ENCODE data around the gene ECT2.

The ECT2 gene

GRCh38 chr3:172746475-172746874, 4.1 kb upstream of the ECT2 start:
- DNase-seq (ENCODE audit: low read depth) = peak; percentile 45

- DNase-seq (ENCODE audit: low read depth) = peak; percentile 97
These were observed 1.1 kb upstream of the ECT2 start for GRCh38 chr3:172749230-172749965.

- DNase-seq (ENCODE audit: low read depth) = no peak
These were observed 508 bp upstream of the ECT2 start for GRCh38 chr3:172750069-172750367.

- peak; percentile 53 for DNase-seq (ENCODE audit: low read depth)
These were observed 714 bp downstream of the ECT2 start for GRCh38 chr3:172751175-172751704.

GRCh38 chr3:172752651-172753050, 2.1 kb downstream of the ECT2 start:
- no peak for DNase-seq (ENCODE audit: low read depth)

- DNase-seq (ENCODE audit: low read depth) = no peak
These were observed 2.6 kb downstream of the ECT2 start for GRCh38 chr3:172753125-172753524.

GRCh38 chr3:172760416-172760815, 9.9 kb downstream of the ECT2 start:
- DNase-seq (ENCODE audit: low read depth) = peak; percentile 70

GRCh38 chr3:172766241-172766640, 15.7 kb downstream of the ECT2 start:
- DNase-seq (ENCODE audit: low read depth) = no peak

- no peak for DNase-seq (ENCODE audit: low read depth)
These were observed 16.3 kb downstream of the ECT2 start for GRCh38 chr3:172766718-172767405.

- no peak for DNase-seq (ENCODE audit: low read depth)
These were observed 19.9 kb downstream of the ECT2 start for GRCh38 chr3:172770382-172770781.

- no peak for DNase-seq (ENCODE audit: low read depth)
These were observed 21.1 kb downstream of the ECT2 start for GRCh38 chr3:172771672-172772071.

- DNase-seq (ENCODE audit: low read depth) = no peak
These were observed 25.7 kb downstream of the ECT2 start for GRCh38 chr3:172776049-172776717.

- no peak for DNase-seq (ENCODE audit: low read depth)
These were observed 27.4 kb downstream of the ECT2 start for GRCh38 chr3:172777901-172778300.

GRCh38 chr3:172782235-172782634, 31.7 kb downstream of the ECT2 start:
- DNase-seq (ENCODE audit: low read depth) = no peak

GRCh38 chr3:172786036-172786435, 35.5 kb downstream of the ECT2 start:
- no peak for DNase-seq (ENCODE audit: low read depth)

GRCh38 chr3:172787019-172787418, 36.5 kb downstream of the ECT2 start:
- no peak for DNase-seq (ENCODE audit: low read depth)

GRCh38 chr3:172787746-172788145, 37.2 kb downstream of the ECT2 start:
- DNase-seq (ENCODE audit: low read depth) = peak; percentile 7

GRCh38 chr3:172799246-172799645, 48.7 kb downstream of the ECT2 start:
- no peak for DNase-seq (ENCODE audit: low read depth)

GRCh38 chr3:172800156-172800555, 49.6 kb downstream of the ECT2 start:
- no peak for DNase-seq (ENCODE audit: low read depth)

- no peak for DNase-seq (ENCODE audit: low read depth)
These were observed 53.0 kb downstream of the ECT2 start for GRCh38 chr3:172803489-172803888.

- DNase-seq (ENCODE audit: low read depth) = no peak
These were observed 53.8 kb downstream of the ECT2 start for GRCh38 chr3:172804323-172804722.

GRCh38 chr3:172808969-172809546, 58.5 kb downstream of the ECT2 start:
- peak; percentile 63 for DNase-seq (ENCODE audit: low read depth)

GRCh38 chr3:172811099-172811498, 60.6 kb downstream of the ECT2 start:
- DNase-seq (ENCODE audit: low read depth) = no peak
